CD4-positive, alpha-beta T cell (primary cell): ENCODE results near the gene IQCH. TPM values are rescaled to one million over a fixed set of nuclear protein-coding genes. Genes with fewer than 3 reads are reported as not detected.

ENCODE experiments used
- ATAC-seq: fragments of 200-7000 bp; cut with Tn5 transposase; one replicate; pipeline ENCODE4 v1.10.0; 2022; ENCODE audit warnings: mild to moderate bottlenecking; ENCODE audit not compliant: poor library complexity
- CTCF ChIA-PET: fragments of 350-600 bp; sonication (Branson Sonifier 250); formaldehyde crosslinking; loops from one replicate; lab custom pipeline; 2021; ENCODE audit warnings: antibody characterized with exemption, inconsistent platforms; lab: Charles Lee
- POLR2A ChIA-PET: fragments of 350-600 bp; sonication (Branson Sonifier 250); formaldehyde crosslinking; loops from one replicate; lab custom pipeline; 2021; ENCODE audit warnings: antibody characterized with exemption, inconsistent platforms; lab: Charles Lee
- DNase-seq, 14 experiments: peaks; one replicate each; pipeline ENCODE4 v3.0.0-alpha.2; 2013 to 2020; ENCODE audit warnings: mixed read lengths in 2 of 14
- H3K27ac ChIP-seq, 2 donors: one replicate each; pipeline versions ENCODE4 v1.5.1 to v1.7.0; 2013; ENCODE audit warnings: low read length in 2 of 2, low read depth in 1 of 2, mild to moderate bottlenecking in 1 of 2
- H3K27me3 ChIP-seq, 2 experiments: 1 replicate in 1 of 2; 2 replicates in 1 of 2; pipeline versions ENCODE4 v1.6.1 to v1.7.0; 2013; ENCODE audit warnings: low read length in 2 of 2, control low read depth in 1 of 2, mild to moderate bottlenecking in 1 of 2, moderate library complexity in 1 of 2; ENCODE audit not compliant: insufficient read depth in 2 of 2, control insufficient read depth in 1 of 2
- H3K36me3 ChIP-seq: one replicate; pipeline ENCODE4 v1.6.1; 2013; ENCODE audit warnings: low read length, control low read depth; ENCODE audit not compliant: insufficient read depth
- H3K4me1 ChIP-seq: one replicate; pipeline ENCODE4 v1.6.1; 2013; ENCODE audit warnings: low read length, control low read depth; ENCODE audit not compliant: insufficient read depth
- H3K4me3 ChIP-seq: one replicate; pipeline ENCODE4 v1.5.1; 2013; ENCODE audit warnings: mild to moderate bottlenecking, low read length, moderate library complexity
- H3K9me3 ChIP-seq, 2 experiments: 1 replicate in 1 of 2; 2 replicates in 1 of 2; pipeline versions ENCODE4 v1.6.1 to v1.7.0; 2013; ENCODE audit warnings: low read length in 2 of 2, mild to moderate bottlenecking in 2 of 2, control low read depth in 1 of 2, moderate library complexity in 1 of 2; ENCODE audit not compliant: control insufficient read depth in 1 of 2, insufficient read depth in 1 of 2
- H3K27ac Mint-ChIP-seq: one replicate; pipeline ENCODE4 v1.8.0; 2020; ENCODE audit warnings: mixed read lengths
- H3K27me3 Mint-ChIP-seq: one replicate; pipeline ENCODE4 v1.8.0; 2021; ENCODE audit warnings: mixed read lengths
- H3K36me3 Mint-ChIP-seq: one replicate; pipeline ENCODE4 v1.8.0; 2021; ENCODE audit warnings: low read depth, mixed read lengths
- H3K4me1 Mint-ChIP-seq: one replicate; pipeline ENCODE4 v1.8.0; 2021; ENCODE audit warnings: low read depth, mixed read lengths
- H3K4me3 Mint-ChIP-seq: one replicate; pipeline ENCODE4 v1.8.0; 2020; ENCODE audit warnings: mild to moderate bottlenecking, mixed read lengths
- H3K9me3 Mint-ChIP-seq: one replicate; pipeline ENCODE4 v1.8.0; 2020; ENCODE audit warnings: mixed read lengths
- CTCF ChIP-seq: fragments of 200-600 bp; IDR thresholded peaks from one replicate; pipeline ENCODE4 v1.8.0; 2022; ENCODE audit warnings: antibody characterized with exemption, mild to moderate bottlenecking
- intact Hi-C, 2 experiments: fragments of 100-400 bp; cut with DNase I in 1 of 2; cut with micrococcal nuclease in 1 of 2; formaldehyde crosslinking; loops; one replicate each; pipeline versions ENCODE4 v1.15.1 to v1.9.0; 2023 to 2025; cut with DNase I, micrococcal nuclease
- total RNA-seq, 174 experiments: library from RNA in 2 of 174; stranded (reverse) in 2 of 174; gene quantifications; one replicate each; pipeline ENCODE4 v1.2.3 and lab custom pipeline; 2021 to 2026

The IQCH gene
- total RNA-seq, 2 experiments from 2014 or later, result 0.85 to 1.3 TPM

GRCh38 chr15:67322481-67322880 lies 67.9 kb downstream of the IQCH start:
- ChIA-PET CTCF (no interaction called here), POLR2A (no interaction called here)
- intact Hi-C loops, result no loop called here
- TF ChIP-seq CTCF, result no peak
- Histone ChIP-seq H3K27ac (no peak overlapping the region), H3K4me3 (no peak overlapping the region), H3K4me1 (no peaks in the 10 kb centered on the region), H3K27me3 (no peaks in the 10 kb centered on the region), H3K36me3 (no peaks in the 10 kb centered on the region), H3K9me3 (peaks cover 0 to 3% of the 10 kb centered on the region in 2 experiments)
- H3K4me3 Mint-ChIP-seq, result no peak overlapping the region
- H3K4me1 Mint-ChIP-seq, result no peaks in the 10 kb centered on the region
- H3K36me3 Mint-ChIP-seq, result peaks cover under 1% of the 10 kb centered on the region
- DNase-seq (no peak), ATAC-seq (no peak)
- no peak overlapping the region for H3K27ac Mint-ChIP-seq
- no peaks in the 10 kb centered on the region for H3K9me3 Mint-ChIP-seq
- peaks cover 4% of the 10 kb centered on the region for H3K27me3 Mint-ChIP-seq

GRCh38 chr15:67327312-67327711 lies 72.7 kb downstream of the IQCH start:
- Histone ChIP-seq H3K4me3 (no peak overlapping the region), H3K9me3 (peaks cover 0 to 9% of the 10 kb centered on the region in 2 experiments), H3K36me3 (no peaks in the 10 kb centered on the region), H3K27ac (no peak overlapping the region), H3K27me3 (no peaks in the 10 kb centered on the region), H3K4me1 (no peaks in the 10 kb centered on the region)
- Mint-ChIP-seq H3K9me3 (peaks cover 2% of the 10 kb centered on the region), H3K27ac (no peak overlapping the region), H3K4me1 (no peaks in the 10 kb centered on the region), H3K36me3 (peaks cover 5% of the 10 kb centered on the region), H3K27me3 (peaks cover 4% of the 10 kb centered on the region), H3K4me3 (no peak overlapping the region)
- POLR2A ChIA-PET, result no interaction called here
- no peak for TF ChIP-seq CTCF
- intact Hi-C loops, result no loop called here
- DNase-seq, result no peak
- no peak for ATAC-seq
- CTCF ChIA-PET, result interaction anchor here (0.8 to 1.0 kb wide), 2 partner anchors 12 to 24 kb away, joined by 3 read pairs; no protein-coding TSS in a partner anchor

- POLR2A ChIA-PET, result no interaction called here
- no peak for TF ChIP-seq CTCF
- Mint-ChIP-seq H3K4me1 (no peaks in the 10 kb centered on the region), H3K27ac (no peak overlapping the region), H3K4me3 (no peak overlapping the region), H3K9me3 (peaks cover 2% of the 10 kb centered on the region), H3K36me3 (peaks cover 5% of the 10 kb centered on the region), H3K27me3 (peaks cover 4% of the 10 kb centered on the region)
- no peak for DNase-seq
- Histone ChIP-seq H3K36me3 (no peaks in the 10 kb centered on the region), H3K27ac (no peak overlapping the region), H3K9me3 (peaks cover 0 to 9% of the 10 kb centered on the region in 2 experiments), H3K4me1 (no peaks in the 10 kb centered on the region), H3K4me3 (no peak overlapping the region), H3K27me3 (no peaks in the 10 kb centered on the region)
- no peak for ATAC-seq
- intact Hi-C loops, result no loop called here
- CTCF ChIA-PET, result interaction anchor here (0.8 to 1.0 kb wide), 2 partner anchors 13 to 23 kb away, joined by 3 read pairs; no protein-coding TSS in a partner anchor
These were observed 73.2 kb downstream of the IQCH start for GRCh38 chr15:67327737-67328136.
